SJCRH30 (cell line): ENCODE data around the gene SIPA1L3. TPM values are rescaled to one million over a fixed set of nuclear protein-coding genes. Genes with fewer than 3 reads are reported as not detected.

Source experiments
- DNase-seq, 2 experiments: peaks; one replicate each; pipeline ENCODE4 v3.0.0-alpha.2; 2015 to 2020
- H3K27ac ChIP-seq: fragments of 250-450 bp; sonication (Bioruptor Pico); 2 replicates; pipeline ENCODE4 v1.5.1; 2020; ENCODE audit warnings: mild to moderate bottlenecking, moderate library complexity
- H3K27me3 ChIP-seq: fragments of 250-450 bp; sonication (Bioruptor Pico); 2 replicates; pipeline ENCODE4 v1.5.1; 2020; ENCODE audit warnings: mild to moderate bottlenecking, moderate library complexity
- H3K36me3 ChIP-seq: fragments of 250-450 bp; sonication (Bioruptor Pico); 2 replicates; pipeline ENCODE4 v1.5.1; 2020; ENCODE audit warnings: mild to moderate bottlenecking, moderate library complexity
- H3K4me1 ChIP-seq: fragments of 250-450 bp; sonication (Bioruptor Pico); 2 replicates; pipeline ENCODE4 v1.5.1; 2020; ENCODE audit warnings: mild to moderate bottlenecking, moderate library complexity
- H3K4me3 ChIP-seq: fragments of 250-450 bp; sonication (Bioruptor Pico); 2 replicates; pipeline ENCODE4 v1.5.1; 2020; ENCODE audit warnings: mild to moderate bottlenecking, moderate library complexity
- H3K9me3 ChIP-seq: fragments of 250-450 bp; sonication (Bioruptor Pico); replicated peaks from 2 replicates; pipeline ENCODE4 v1.5.1; 2020; ENCODE audit warnings: mild to moderate bottlenecking, moderate library complexity
- total RNA-seq: library from RNA; depleted of rRNA; stranded (reverse); fragments of >200 nt; shearing (Covaris generic); gene quantifications from 2 replicates; pipeline ENCODE4 v1.2.3, GENCODE V29; 2014

SIPA1L3 gene
- total RNA-seq, 1 experiment from 2014 or later = 19.8 TPM

DNA sequence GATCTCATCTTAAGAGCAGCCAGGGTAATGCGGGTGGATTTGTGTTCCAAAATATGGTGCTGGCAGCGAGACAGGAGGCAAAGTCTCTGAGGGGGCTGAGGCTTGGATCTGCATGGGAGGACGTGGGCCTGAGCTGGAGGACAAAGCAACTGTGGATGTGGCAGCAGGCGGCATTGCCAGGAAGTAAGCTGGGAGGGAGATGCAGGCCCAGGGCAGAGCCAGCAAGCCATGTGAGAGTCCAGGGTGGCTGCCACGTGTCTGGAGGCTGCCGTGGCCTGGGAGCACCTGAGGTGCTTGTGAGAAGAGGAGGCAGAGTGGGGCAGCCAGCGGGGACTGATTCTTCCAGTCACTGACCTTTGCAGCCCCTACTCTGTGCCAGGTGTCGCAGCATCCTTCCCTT lies 265.0 kb downstream of the SIPA1L3 start:
- no peak for DNase-seq
- Histone ChIP-seq H3K27me3 (no peaks in the 10 kb centered on the region), H3K4me3 (no peak overlapping the region), H3K27ac (no peak overlapping the region), H3K9me3 (no peaks in the 10 kb centered on the region), H3K36me3 (0 out of 2 replicates have a peak, but pooled peaks cover 7% of the 10 kb centered on the region), H3K4me1 (no peaks in the 10 kb centered on the region)

DNA sequence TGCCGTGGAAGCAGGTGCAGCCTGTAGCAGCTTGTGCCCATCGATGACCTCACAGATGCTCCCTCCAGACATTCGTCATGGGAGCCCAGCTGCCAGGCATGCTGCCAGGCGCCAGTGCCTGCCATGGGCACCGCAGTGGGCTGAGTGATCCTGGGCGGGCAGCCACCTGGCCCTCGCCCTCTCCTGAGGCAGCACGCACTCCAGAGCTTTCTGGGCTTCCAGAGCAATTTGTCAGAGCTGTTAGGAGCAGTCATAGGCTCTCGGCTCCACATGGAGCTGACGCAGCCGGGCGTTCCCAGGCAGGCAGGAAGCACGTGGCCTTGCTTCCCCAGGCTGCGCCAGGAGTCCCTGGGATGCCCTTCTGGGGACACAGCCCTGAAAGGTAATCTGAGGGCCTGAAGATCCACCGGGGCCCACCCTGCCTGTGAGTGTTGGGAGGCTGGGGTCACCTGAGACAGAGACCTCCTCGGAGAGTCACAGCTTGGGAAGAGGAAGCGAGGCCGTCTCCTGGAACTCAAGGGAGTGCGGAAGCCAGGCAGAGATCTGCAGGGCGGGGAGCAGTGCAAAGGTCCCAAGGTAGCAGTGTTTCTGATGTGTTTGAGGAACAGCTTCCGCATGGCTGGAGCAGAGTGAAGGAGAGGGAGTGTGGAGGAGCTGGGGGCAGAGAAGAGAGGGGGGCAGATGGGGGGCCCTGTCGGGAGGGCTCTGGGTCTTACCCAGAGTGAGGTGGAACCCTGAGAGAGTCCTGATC lies 266.5 kb downstream of the SIPA1L3 start:
- Histone ChIP-seq H3K27ac (no peak overlapping the region), H3K27me3 (no peaks in the 10 kb centered on the region), H3K36me3 (0 out of 2 replicates have a peak, but pooled peaks cover 4% of the 10 kb centered on the region), H3K4me3 (no peak overlapping the region), H3K9me3 (no peaks in the 10 kb centered on the region), H3K4me1 (no peaks in the 10 kb centered on the region)
- DNase-seq = no peak

DNA sequence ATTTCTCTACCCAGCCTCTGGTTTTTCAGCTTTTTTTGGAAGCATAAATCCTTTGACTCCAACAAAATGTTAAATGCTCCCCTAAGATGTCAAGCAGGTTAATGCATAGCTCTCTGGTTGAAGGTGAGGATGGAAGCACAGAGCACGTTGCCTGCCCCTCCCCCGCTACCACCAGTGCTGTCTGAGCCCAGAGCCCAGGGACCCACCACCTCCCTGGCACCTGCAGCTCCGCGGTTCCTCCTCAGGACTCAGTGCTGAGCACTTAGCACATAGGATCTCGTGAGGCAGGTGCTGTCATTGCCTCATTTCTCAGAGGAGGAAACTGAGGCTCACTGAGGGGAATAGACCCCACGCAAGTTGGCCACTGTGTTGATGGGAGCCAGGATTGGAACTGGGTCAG lies 268.4 kb downstream of the SIPA1L3 start:
- Histone ChIP-seq H3K36me3 (peaks cover 4% of the 10 kb centered on the region), H3K27me3 (no peaks in the 10 kb centered on the region), H3K4me3 (no peak overlapping the region), H3K9me3 (peaks cover 7% of the 10 kb centered on the region; the same call in 1 of the 2 replicates), H3K27ac (no peak overlapping the region), H3K4me1 (no peaks in the 10 kb centered on the region)
- no peak for DNase-seq

DNA sequence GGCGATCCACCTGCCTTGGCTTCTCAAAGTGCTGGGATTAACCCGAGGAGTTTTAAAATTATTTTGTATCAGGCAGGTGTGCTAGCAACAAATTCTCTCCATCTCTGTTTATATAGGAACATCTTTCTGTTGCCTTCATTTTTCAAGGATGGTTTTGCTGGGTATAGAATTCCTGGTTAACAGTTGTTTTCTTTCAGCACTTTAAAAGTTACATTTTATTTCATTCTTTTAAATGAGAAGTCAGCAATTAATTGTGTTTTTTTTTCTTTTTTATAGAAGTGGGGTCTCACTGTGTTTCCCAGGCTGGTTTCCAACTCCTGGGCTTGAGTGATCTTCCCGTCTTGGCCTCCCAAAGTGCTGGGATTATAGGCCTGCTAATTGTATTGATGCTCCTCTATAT lies 273.1 kb downstream of the SIPA1L3 start:
- Histone ChIP-seq H3K27me3 (no peaks in the 10 kb centered on the region), H3K4me3 (no peak overlapping the region), H3K4me1 (no peaks in the 10 kb centered on the region), H3K36me3 (peaks cover 10% of the 10 kb centered on the region), H3K27ac (no peak overlapping the region), H3K9me3 (peaks cover 14% of the 10 kb centered on the region; the same call in 1 of the 2 replicates)
- no peak for DNase-seq

DNA sequence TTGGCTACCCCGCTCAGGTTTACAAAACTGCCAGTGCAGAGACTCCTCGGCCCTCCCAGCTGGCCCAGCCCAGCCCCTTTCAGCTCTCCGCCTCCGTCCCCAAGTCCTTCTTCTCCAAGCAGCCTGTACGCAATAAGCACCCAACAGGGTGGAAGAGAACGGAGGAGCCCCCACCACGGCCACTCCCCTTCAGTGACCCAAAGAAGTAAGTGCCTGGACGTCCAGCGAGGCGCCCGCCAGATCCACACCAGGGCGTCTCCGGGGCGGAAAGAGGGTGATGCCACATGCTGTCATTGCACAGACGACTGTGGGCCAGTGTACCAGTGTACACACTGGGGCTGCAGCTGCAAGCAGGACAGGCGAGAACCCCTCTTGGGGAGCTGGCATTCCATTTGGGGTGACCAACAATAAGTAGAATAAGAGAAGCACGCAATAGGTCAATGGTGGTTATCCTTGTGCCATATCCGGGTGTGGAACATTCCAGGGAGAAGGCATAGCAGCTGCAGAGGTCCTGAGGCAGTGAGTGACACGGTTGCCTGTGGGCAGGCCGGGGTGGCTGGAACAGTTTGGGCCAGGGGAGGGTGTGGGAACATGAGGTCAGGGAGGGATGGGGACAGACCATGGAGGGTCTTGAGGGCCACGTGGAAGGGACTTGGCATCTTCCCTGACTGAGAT lies 275.7 kb downstream of the SIPA1L3 start:
- H3K4me1 ChIP-seq = no peaks in the 10 kb centered on the region
- H3K27me3 ChIP-seq = no peaks in the 10 kb centered on the region
- DNase-seq = no peak
- no peak overlapping the region for H3K4me3 ChIP-seq
- H3K9me3 ChIP-seq = peaks cover 14% of the 10 kb centered on the region; the same call in 1 of the 2 replicates
- peaks cover 10% of the 10 kb centered on the region for H3K36me3 ChIP-seq
- no peak overlapping the region for H3K27ac ChIP-seq

DNA sequence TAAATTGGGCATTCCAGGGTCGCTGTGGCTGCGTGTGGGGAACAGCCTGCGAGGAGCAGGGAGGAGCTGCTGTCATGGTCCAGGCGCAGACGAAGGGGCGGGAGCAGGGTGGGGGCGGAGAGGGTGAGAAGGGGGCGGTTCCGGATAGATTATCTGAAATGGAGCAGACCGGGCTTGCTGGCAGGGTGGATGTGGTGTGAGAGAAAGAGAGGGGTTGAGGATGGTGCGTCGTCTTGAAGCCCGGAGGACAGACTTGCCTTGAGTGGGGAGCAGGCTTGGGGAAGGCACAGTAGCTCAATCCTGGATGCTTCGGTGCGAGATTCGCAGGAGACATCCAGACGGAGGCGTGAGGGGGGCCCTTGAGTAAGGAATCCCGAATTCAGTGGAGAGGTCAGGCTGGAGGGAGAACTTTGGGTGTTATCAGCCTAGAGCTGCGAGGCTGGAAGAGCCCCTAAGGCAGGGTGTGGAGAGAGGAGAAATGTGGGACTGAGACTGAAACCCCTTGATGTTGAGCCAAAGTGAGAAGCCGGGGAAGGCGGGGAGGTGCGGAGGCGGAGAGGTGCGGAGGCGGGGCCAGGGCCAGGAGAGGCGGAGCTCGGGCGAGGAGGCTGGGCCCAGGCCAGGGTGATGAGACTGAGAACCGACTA lies 276.4 kb downstream of the SIPA1L3 start:
- H3K9me3 ChIP-seq = peaks cover 14% of the 10 kb centered on the region; the same call in 1 of the 2 replicates
- H3K27ac ChIP-seq = no peak overlapping the region
- H3K4me3 ChIP-seq = no peak overlapping the region
- H3K4me1 ChIP-seq = no peaks in the 10 kb centered on the region
- H3K27me3 ChIP-seq = no peaks in the 10 kb centered on the region
- DNase-seq = no peak
- H3K36me3 ChIP-seq = peaks cover 10% of the 10 kb centered on the region

DNA sequence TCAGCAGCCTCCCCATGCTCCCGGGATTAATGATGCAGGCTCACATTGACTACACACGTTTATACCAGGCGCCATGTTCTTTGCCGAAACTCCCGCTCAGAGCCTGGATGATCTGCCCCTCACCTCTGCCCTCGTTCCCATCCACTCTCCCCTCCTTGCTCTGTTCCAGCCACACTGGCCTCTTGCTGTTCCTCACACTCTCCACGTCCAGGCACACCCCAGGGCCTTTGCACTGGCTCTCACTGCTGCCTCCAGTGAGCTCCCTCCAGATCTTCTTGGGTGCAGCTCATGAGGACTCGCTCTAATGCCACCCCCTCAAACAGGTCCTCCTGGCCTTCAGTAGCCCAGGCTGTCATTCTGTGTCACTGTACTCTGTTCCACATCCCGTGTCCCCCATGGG lies 277.8 kb downstream of the SIPA1L3 start:
- peaks cover 10% of the 10 kb centered on the region for H3K36me3 ChIP-seq
- H3K27ac ChIP-seq = no peak overlapping the region
- DNase-seq = no peak
- no peaks in the 10 kb centered on the region for H3K4me1 ChIP-seq
- no peaks in the 10 kb centered on the region for H3K27me3 ChIP-seq
- peaks cover 10% of the 10 kb centered on the region; the same call in 1 of the 2 replicates for H3K9me3 ChIP-seq
- H3K4me3 ChIP-seq = no peak overlapping the region

DNA sequence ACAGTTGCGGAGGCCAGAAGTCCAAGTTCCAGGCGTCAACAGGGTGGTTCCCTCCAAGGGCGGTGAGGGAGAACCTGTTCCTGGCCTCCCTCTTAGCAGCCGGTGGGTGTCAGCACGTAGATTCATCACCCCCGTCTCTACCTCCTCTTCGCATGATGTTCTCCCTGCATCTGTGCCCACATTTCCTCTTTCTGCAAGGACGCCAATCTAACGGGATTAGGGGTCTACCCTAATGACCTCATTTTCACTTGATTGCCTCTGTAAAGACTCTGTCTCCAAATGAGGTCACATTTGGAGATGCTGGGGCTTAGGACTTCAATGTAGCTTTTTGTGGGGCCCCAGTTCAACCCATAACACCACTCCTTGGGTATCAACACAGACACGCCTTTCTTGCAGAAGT lies 278.6 kb downstream of the SIPA1L3 start:
- H3K4me3 ChIP-seq = no peak overlapping the region
- no peaks in the 10 kb centered on the region for H3K27me3 ChIP-seq
- H3K4me1 ChIP-seq = no peaks in the 10 kb centered on the region
- no peak for DNase-seq
- no peak overlapping the region for H3K27ac ChIP-seq
- H3K9me3 ChIP-seq = peaks cover 6% of the 10 kb centered on the region; the same call in 1 of the 2 replicates
- H3K36me3 ChIP-seq = peaks cover 6% of the 10 kb centered on the region

DNA sequence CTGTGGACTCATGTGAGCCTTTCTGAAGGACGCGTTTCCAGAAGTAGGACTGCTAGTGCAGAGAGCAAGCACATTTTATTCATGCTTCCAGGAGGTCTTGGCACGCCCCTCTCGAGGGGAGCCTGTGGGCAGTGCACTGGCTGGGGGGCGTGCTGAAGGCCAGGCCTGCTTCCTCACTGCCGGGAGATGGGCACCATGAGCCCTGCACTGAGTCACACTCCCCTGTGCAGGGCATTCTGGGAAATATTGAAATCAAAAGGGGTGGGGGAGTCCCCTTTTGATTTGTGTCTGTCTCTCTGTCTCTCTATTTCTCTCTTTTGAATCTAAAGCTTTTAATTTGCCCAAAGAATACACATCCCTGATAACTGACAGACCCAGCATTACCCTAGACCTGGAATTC lies 283.1 kb downstream of the SIPA1L3 start:
- Histone ChIP-seq H3K27ac (no peak overlapping the region), H3K36me3 (0 out of 2 replicates have a peak, but pooled peaks cover 4% of the 10 kb centered on the region), H3K9me3 (no peaks in the 10 kb centered on the region), H3K4me1 (no peaks in the 10 kb centered on the region), H3K27me3 (no peaks in the 10 kb centered on the region), H3K4me3 (no peak overlapping the region)
- no peak for DNase-seq

DNA sequence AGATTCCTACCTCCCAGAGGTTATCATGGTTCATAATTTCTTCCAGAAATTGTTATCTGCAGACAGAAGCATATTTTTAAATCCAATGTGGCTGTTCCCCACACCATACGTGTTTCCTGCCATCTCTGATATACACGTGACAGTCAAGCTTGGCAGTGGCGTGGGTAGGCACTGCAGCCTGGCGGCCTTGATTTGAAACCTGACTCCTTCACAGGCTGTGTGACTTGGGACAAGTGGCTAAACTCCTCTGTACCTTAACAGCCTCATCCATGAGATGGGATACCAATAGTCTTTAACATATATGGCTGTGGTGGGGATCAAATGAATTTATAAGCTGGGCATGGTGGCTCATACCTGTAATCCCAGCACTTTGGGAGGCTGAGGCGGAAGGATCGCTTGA lies 283.8 kb downstream of the SIPA1L3 start:
- Histone ChIP-seq H3K36me3 (0 out of 2 replicates have a peak, but pooled peaks cover 4% of the 10 kb centered on the region), H3K27me3 (no peaks in the 10 kb centered on the region), H3K4me3 (no peak overlapping the region), H3K4me1 (no peaks in the 10 kb centered on the region), H3K27ac (no peak overlapping the region), H3K9me3 (no peaks in the 10 kb centered on the region)
- DNase-seq = no peak

DNA sequence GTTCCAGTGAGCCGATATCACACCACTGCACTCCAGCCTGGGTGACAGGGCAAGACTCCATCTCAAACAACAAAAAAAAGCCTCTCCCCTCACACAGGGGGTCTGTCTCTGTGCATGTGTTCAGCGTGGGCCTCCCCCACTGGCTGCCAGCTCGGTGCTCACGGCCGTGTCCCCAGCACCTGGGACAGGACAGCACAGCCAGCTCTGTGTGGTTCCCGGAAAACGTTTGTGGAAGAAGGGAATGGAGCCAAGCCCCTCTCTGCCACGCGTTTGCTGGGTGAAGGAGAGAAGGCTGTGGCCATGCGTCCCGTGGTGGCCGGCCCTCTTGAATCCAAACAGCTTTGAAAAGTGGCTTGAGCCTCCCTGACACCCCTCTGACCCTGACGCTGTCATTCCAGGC lies 284.7 kb downstream of the SIPA1L3 start:
- Histone ChIP-seq H3K4me3 (no peak overlapping the region), H3K9me3 (no peaks in the 10 kb centered on the region), H3K4me1 (no peaks in the 10 kb centered on the region), H3K36me3 (0 out of 2 replicates have a peak, but pooled peaks cover 4% of the 10 kb centered on the region), H3K27me3 (no peaks in the 10 kb centered on the region), H3K27ac (no peak overlapping the region)
- DNase-seq = no peak

DNA sequence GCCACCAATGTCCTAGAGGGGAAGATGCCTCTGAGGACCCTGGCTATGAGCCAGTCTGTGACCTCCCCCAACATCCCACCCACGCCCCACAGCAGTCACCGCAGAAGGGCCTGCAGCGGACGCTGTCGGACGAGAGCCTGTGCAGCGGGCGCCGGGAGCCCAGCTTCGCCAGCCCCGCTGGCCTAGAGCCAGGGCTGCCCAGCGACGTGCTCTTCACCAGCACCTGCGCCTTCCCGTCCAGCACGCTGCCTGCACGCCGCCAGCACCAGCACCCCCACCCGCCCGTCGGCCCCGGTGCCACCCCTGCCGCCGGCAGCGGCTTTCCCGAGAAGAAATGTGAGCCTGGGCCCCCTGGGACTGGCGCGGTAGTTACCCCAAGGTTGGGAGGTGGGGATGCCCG lies 286.4 kb downstream of the SIPA1L3 start:
- Histone ChIP-seq H3K27me3 (no peaks in the 10 kb centered on the region), H3K4me3 (no peak overlapping the region), H3K9me3 (no peaks in the 10 kb centered on the region), H3K27ac (no peak overlapping the region), H3K36me3 (0 out of 2 replicates have a peak, but pooled peaks cover 4% of the 10 kb centered on the region), H3K4me1 (no peaks in the 10 kb centered on the region)
- DNase-seq = no peak

DNA sequence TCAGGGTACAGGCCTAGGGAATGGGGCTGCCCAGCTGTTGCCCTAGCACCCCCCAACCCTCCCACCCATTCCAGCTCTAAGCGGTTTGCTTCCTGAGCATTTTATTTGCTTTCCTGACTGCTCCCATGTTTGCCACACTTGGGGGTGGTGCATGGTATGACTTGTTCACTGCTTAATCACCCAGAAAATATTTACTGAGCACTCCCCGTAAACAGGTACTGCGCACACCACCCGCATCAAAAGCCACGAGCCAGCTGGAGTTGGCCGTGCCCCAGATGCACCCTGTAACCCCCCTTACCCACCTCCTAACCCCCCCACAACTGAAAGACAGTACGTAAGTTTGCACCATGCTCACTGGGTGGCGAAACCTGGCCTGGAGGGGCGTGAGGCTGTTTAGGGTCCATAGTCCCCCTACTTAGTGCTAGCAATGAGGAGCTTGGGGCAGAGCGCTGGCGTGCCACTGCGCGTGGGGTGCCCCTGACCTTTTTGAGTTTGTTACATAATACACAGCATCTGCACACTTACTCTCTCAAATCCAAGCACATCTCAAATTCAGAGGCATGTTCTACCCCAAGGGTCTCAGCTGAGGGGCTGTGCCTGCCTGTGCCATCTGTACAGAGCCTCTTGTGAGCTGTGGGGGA lies 287.2 kb downstream of the SIPA1L3 start:
- H3K4me3 ChIP-seq = no peak overlapping the region
- DNase-seq = no peak
- H3K9me3 ChIP-seq = no peaks in the 10 kb centered on the region
- 0 out of 2 replicates have a peak, but pooled peaks cover 4% of the 10 kb centered on the region for H3K36me3 ChIP-seq
- H3K27ac ChIP-seq = no peak overlapping the region
- no peaks in the 10 kb centered on the region for H3K27me3 ChIP-seq
- no peaks in the 10 kb centered on the region for H3K4me1 ChIP-seq

DNA sequence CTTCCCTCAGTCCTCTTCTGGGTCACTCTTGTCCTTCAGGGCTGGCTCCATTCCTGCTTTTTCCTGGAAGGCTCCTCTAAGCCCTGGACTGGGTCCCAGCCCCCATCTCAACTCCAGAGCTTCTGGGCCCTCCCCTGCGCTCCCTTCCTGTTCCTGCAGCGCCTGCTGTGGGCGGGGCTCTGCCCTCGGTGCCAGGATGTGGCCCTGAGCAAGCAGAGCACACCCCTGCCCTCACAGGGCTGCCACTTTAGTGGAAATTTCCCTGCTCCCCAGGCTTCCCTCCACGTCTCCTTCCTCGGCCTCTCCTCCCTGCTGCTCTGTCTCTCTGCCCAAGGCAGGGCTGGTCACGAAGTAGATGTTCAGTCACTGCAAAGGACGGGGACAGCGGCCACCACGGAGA lies 288.2 kb downstream of the SIPA1L3 start:
- Histone ChIP-seq H3K9me3 (no peaks in the 10 kb centered on the region), H3K27ac (no peak overlapping the region), H3K4me3 (no peak overlapping the region), H3K27me3 (no peaks in the 10 kb centered on the region), H3K4me1 (no peaks in the 10 kb centered on the region), H3K36me3 (peaks cover 9% of the 10 kb centered on the region; the same call in 1 of the 2 replicates)
- DNase-seq = no peak
